Skeletal muscle cell (primary cell): Measurements from ENCODE around the gene AUTS2.
A peak's percentile ranks its signal among the peaks of the same experiment; 100 is the strongest.

Experiments
- DNase-seq: peaks from one replicate; pipeline ENCODE4 v3.0.0-alpha.2; 2010; ENCODE audit warnings: low read depth
- H3K4me3 ChIP-seq: 2 replicates; pipeline ENCODE4 v1.5.1; 2011; ENCODE audit warnings: low read depth, mild to moderate bottlenecking, control low read depth, low read length, moderate library complexity

Gene AUTS2

DNA sequence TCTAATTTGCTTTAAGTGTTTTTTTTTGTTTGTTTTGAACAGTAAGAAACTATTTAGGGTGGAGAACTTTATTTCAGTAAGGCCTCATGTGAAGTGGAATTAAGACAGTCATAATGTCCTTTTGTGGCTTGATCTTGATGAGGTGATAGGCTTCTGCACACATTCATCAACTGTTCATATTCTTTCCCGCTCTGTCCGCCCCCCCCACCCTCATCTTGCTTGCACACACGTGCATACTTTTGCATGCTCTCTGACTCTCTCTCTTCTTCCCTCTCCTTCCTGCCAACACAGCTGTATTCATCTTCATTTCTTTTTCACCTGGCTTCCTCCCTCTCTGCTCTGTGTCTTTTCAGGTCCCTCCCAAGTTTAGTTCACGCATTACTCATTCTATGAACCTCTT, 429.6 kb downstream of the AUTS2 start:
- no peak for DNase-seq
- no peak overlapping the region for H3K4me3 ChIP-seq

DNA sequence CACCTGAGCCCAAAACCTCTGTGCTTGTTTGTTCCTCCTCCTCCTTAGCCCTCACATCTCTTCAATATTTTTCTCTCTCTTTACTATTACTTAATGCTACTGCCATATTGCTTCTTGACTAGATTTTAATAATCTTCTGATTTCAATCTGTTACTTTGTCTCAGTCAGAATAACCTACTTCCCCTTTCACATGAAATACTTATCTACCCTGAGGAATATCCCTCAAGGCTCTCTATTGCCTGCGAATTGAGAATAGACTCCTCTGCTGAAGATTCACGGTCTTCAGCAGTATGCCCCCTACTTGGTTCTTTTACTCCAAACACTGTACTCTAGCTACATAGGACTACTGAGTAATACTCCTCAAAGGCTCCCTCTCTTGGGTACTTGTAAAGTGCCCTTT, 430.3 kb downstream of the AUTS2 start:
- DNase-seq = no peak
- no peak overlapping the region for H3K4me3 ChIP-seq

- H3K4me3 ChIP-seq = no peak overlapping the region
- no peak for DNase-seq
Observed at GRCh38 chr7:70029993-70030392, 431.7 kb downstream of the AUTS2 start.

DNA sequence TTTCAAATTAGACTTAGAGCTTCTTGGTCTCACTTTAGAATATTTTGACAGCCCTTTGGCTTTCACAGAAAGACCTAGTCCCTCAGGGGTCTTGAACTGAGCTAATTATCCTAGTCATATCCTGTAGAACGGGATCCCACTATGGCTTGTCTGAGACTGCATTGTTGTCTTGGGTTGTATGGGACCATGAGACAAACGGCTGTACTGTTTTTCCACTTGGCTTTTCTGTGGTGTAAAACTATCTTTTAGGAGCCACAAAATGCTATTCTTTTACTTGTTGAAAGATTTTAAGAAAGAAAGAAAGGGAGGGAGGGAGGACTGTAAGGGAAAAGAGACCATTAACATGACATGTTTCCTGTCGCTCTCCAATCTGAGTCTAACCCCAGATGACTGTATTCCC, 432.5 kb downstream of the AUTS2 start:
- no peak overlapping the region for H3K4me3 ChIP-seq
- DNase-seq = no peak

DNA sequence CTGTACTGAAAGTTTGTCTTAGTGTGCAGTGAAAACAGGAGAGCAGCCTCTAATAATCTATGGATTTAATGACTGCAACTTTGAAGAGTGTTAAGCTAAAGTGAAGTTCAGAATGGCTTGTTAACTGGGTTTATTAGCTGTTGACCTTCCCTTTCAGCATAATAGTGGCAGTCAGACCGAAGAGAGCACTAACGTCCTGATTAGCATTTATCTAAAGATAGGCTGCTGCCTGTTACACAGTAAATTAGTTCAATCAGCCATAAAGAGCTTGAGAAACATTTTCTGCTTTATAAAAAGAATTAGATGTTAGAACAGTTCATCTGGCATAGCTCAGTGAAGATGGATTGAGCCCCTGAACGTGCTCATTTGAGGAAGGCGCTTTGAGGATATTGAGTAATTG, 433.0 kb downstream of the AUTS2 start:
- DNase-seq = no peak
- no peak overlapping the region for H3K4me3 ChIP-seq

- no peak overlapping the region for H3K4me3 ChIP-seq
- DNase-seq = no peak
Observed at GRCh38 chr7:70032649-70033048, 434.4 kb downstream of the AUTS2 start.

- no peak for DNase-seq
- no peak overlapping the region for H3K4me3 ChIP-seq
Observed at GRCh38 chr7:70033226-70033625, 435.0 kb downstream of the AUTS2 start.

GRCh38 chr7:70034999-70035398, 436.7 kb downstream of the AUTS2 start:
- no peak for DNase-seq
- no peak overlapping the region for H3K4me3 ChIP-seq

DNA sequence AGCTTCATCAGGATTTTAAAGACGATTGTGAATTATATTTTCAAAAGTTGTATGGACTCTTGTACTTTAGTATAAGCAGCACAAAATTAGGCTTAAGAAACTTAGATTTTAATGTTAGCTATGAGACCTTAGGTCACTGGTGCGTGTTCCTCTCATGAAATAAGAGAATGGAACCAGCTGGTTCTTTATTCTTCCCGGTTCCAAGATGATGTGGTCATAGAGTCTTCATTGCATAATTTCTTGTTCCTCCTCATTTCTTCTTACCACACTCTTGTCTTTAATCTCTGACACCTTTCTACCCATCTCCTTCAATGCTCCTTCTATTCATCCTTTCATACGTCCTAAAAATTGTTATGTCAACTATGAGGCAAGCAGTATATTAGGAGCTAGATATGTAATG, 437.2 kb downstream of the AUTS2 start:
- no peak overlapping the region for H3K4me3 ChIP-seq
- DNase-seq = no peak

DNA sequence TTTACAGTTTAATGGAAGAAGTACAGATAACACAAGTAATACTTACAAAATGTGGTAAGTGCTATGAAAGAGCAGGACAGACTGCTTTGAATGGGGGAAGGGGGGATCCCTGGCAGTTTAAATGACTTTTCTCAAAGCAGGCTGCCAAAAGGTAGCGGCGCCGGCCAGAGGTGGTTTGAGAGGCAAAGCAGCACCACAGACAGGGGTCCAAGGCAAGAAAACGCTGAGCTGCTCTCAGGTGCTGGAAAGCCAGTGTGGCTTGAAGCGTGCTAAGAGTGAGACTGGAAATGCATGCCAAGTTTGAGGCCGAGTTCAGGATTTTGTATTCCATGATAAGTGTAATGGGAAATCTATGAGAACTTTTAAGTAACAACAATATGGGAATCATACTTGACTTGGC, 437.7 kb downstream of the AUTS2 start:
- no peak for DNase-seq
- no peak overlapping the region for H3K4me3 ChIP-seq

- H3K4me3 ChIP-seq = no peak overlapping the region
- no peak for DNase-seq
Observed at GRCh38 chr7:70036695-70037094, 438.4 kb downstream of the AUTS2 start.

GRCh38 chr7:70037171-70037933, 439.1 kb downstream of the AUTS2 start:
- no peak for DNase-seq
- H3K4me3 ChIP-seq = no peak overlapping the region

- no peak overlapping the region for H3K4me3 ChIP-seq
- DNase-seq = no peak
Observed at GRCh38 chr7:70040051-70040450, 441.8 kb downstream of the AUTS2 start.

GRCh38 chr7:70040970-70041766, 442.9 kb downstream of the AUTS2 start:
- no peak overlapping the region for H3K4me3 ChIP-seq

GRCh38 chr7:70042533-70042932, 444.3 kb downstream of the AUTS2 start:
- peak; percentile 84 for DNase-seq
- no peak overlapping the region for H3K4me3 ChIP-seq

More at GRCh38 chr7:70040970-70041766, 442.9 kb downstream of the AUTS2 start:
- no peak for DNase-seq

DNA sequence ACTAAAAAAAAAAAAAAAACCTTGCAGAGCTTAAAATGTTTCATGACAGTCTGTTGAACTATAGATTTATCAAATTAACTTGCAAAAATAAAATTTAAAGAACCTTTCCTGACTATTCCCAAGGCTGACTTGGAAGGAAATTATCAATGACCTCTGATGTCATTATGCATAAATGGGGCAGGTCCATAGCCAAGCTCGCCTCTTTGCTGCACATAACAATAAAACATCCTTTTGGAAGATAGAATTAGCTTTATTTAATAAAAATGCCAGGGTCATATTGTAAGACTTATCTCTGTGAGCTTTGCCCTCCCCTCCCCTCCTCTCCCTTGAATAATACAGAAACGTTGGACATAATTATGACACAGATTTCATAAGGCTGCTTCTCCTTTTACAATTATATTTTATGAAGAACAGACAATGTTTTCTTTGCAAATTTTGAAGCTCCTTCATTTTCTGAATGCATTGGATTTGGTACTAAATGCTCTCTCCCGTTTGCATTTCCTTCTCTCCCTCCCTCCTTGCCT, 444.8 kb downstream of the AUTS2 start:
- no peak overlapping the region for H3K4me3 ChIP-seq
- DNase-seq = no peak

DNA sequence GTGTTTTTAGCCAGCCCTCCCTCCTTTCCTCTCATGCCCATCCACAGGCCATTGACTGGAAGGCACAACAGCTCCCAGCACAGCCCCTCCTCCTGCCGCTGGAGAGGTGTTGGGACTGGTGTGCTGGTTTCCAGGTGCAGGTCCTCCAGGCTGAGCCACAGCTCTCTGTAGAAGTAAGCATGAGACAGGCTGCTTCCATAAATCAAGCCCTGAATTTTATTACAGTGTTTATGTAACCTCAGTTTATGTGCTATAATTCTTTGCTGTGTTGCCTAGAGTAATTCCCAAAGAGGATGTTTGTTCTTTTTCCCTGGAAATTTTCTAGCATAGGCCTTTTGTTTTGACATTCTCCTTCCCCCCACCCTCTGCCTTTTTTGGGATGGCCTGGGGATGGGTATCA, 445.8 kb downstream of the AUTS2 start:
- no peak for DNase-seq
- no peak overlapping the region for H3K4me3 ChIP-seq

- H3K4me3 ChIP-seq = no peak overlapping the region
- no peak for DNase-seq
Observed at GRCh38 chr7:70044525-70044924, 446.2 kb downstream of the AUTS2 start.

GRCh38 chr7:70044981-70045380, 446.7 kb downstream of the AUTS2 start:
- no peak for DNase-seq
- no peak overlapping the region for H3K4me3 ChIP-seq

DNA sequence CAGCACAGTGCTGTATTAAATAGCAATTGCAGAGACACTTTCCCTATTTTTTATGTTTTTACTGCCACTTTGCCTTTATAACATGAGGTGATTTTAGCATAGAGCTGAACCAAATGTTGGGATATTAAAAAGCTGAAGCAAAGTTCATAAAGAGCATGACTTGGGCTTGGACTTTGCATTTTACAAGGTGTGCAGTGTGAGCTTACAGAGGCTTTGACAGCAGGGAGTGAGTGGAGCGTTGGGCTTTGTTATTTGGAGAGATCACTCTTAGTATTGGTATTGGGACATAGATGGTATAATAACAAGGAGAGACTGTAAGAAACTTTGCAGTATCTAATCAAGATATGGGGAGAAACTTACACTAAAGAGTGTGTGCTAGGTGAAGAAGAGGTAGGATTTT, 449.1 kb downstream of the AUTS2 start:
- DNase-seq = no peak
- no peak overlapping the region for H3K4me3 ChIP-seq
